NCI-H2227 (cell line): Measurements from ENCODE around the gene NPHS1.
"Not testable (repeated sequence)": the region's sequence is repeated elsewhere in the genome, so short reads cannot be mapped to it uniquely, and the experiment has no call there.

ENCODE experiments used
- DNase-seq: peaks from one replicate; lab custom pipeline; 2025; ENCODE audit not compliant: unreplicated experiment; lab: John Stamatoyannopoulos, UW

Gene NPHS1

GRCh38 chr19:35874392-35874930 is 22.2 kb upstream of the NPHS1 start:
- no peak for DNase-seq

- peak; percentile 59 for DNase-seq
Observed at GRCh38 chr19:35872180-35872579, 19.9 kb upstream of the NPHS1 start.

GRCh38 chr19:35871611-35872010 is 19.3 kb upstream of the NPHS1 start:
- DNase-seq = no peak

GRCh38 chr19:35870798-35871197 is 18.5 kb upstream of the NPHS1 start:
- DNase-seq = no peak

GRCh38 chr19:35870124-35870736 is 17.9 kb upstream of the NPHS1 start:
- not testable (repeated sequence) for DNase-seq

- DNase-seq = peak; percentile 100
Observed at GRCh38 chr19:35869327-35870123, 17.2 kb upstream of the NPHS1 start.

- no peak for DNase-seq
Observed at GRCh38 chr19:35868823-35869326, 16.6 kb upstream of the NPHS1 start.

GRCh38 chr19:35868172-35868822 is 16.0 kb upstream of the NPHS1 start, which contains the start of gene APLP1:
Gene APLP1 (plus strand): TSS chr19:35868574. CDS start chr19:35868637, 63 bp downstream.
- DNase-seq = peak; percentile 99

- no peak for DNase-seq
Observed at GRCh38 chr19:35863018-35863417, 10.7 kb upstream of the NPHS1 start.

- no peak for DNase-seq
Observed at GRCh38 chr19:35862528-35862927, 10.2 kb upstream of the NPHS1 start.

- DNase-seq = no peak
Observed at GRCh38 chr19:35861640-35862160, 9.4 kb upstream of the NPHS1 start.

GRCh38 chr19:35860818-35861639 is 8.7 kb upstream of the NPHS1 start:
- DNase-seq = no peak

GRCh38 chr19:35860436-35860817 is 8.1 kb upstream of the NPHS1 start:
- no peak for DNase-seq

GRCh38 chr19:35859414-35859813 is 7.1 kb upstream of the NPHS1 start:
- DNase-seq = no peak

- DNase-seq = no peak
Observed at GRCh38 chr19:35858311-35858710, 6.0 kb upstream of the NPHS1 start.

GRCh38 chr19:35856546-35857149 is 4.3 kb upstream of the NPHS1 start, which contains the start of gene KIRREL2:
Gene KIRREL2 (plus strand): TSS chr19:35856911. CDS start chr19:35857120, 209 bp downstream.
- DNase-seq = peak; percentile 92

GRCh38 chr19:35853038-35853756 is 893 bp upstream of the NPHS1 start:
- DNase-seq = no peak

GRCh38 chr19:35851213-35852028 is 883 bp downstream of the NPHS1 start:
- no peak for DNase-seq
